BE2C (cell line): Measurements from ENCODE around the gene PIMREG. TPM values are rescaled to one million over a fixed set of nuclear protein-coding genes. Genes with fewer than 3 reads are reported as not detected.

ENCODE experiments used
- DNase-seq: peaks from one replicate; pipeline ENCODE4 v3.0.0-alpha.2; 2020
- H3K27me3 ChIP-seq: fragments of 250-450 bp; sonication (Bioruptor Pico); 2 replicates; pipeline ENCODE4 v1.5.1; 2020; ENCODE audit warnings: mild to moderate bottlenecking
- H3K36me3 ChIP-seq: fragments of 250-450 bp; sonication (Bioruptor Pico); 2 replicates; pipeline ENCODE4 v1.5.1; 2020; ENCODE audit warnings: mild to moderate bottlenecking
- H3K4me1 ChIP-seq: fragments of 250-450 bp; sonication (Bioruptor Pico); 2 replicates; pipeline ENCODE4 v1.5.1; 2020
- H3K4me3 ChIP-seq: 2 replicates; pipeline ENCODE4 v1.5.1; 2011; ENCODE audit warnings: low read depth, low read length
- H3K9me3 ChIP-seq: fragments of 250-450 bp; sonication (Bioruptor Pico); 2 replicates; pipeline ENCODE4 v1.5.1; 2020
- CTCF ChIP-seq: IDR thresholded peaks from 2 replicates; pipeline ENCODE4 v1.5.1; 2012; ENCODE audit warnings: mild to moderate bottlenecking, low read depth, low read length
- polyA plus RNA-seq: library from polyadenylated mRNA; unstranded; fragments of >200 nt; gene quantifications from one replicate; pipeline ENCODE4 v1.2.1, GENCODE V29; 2012; ENCODE audit warnings: low read depth, missing spikeins; ENCODE audit not compliant: insufficient read length, insufficient read depth

Gene PIMREG
- polyA plus RNA-seq, result 5.6 TPM

GRCh38 chr17:6443692-6444570 is at the start of gene PIMREG:
Gene PIMREG, plus strand, starts transcription at chr17:6444455. Its CDS starts 656 bp downstream, at chr17:6445111.
- Histone ChIP-seq H3K36me3 (no peaks in the 10 kb centered on the region; the same call in none of the 2 replicates), H3K9me3 (no peaks in the 10 kb centered on the region), H3K4me3 (peak within 1 kb of the TSS; percentile 65), H3K4me1 (no peaks in the 10 kb centered on the region), H3K27me3 (no peaks in the 10 kb centered on the region)
- peak; percentile 94 for DNase-seq
- no peak for TF ChIP-seq CTCF

GRCh38 chr17:6398955-6399354 is 45.3 kb upstream of the PIMREG start:
- H3K4me1 ChIP-seq, result no peaks in the 10 kb centered on the region
- DNase-seq, result no peak
- no peaks in the 10 kb centered on the region for H3K27me3 ChIP-seq

GRCh38 chr17:6402258-6402657 is 42.0 kb upstream of the PIMREG start:
- no peaks in the 10 kb centered on the region for H3K4me1 ChIP-seq
- no peaks in the 10 kb centered on the region for H3K27me3 ChIP-seq
- DNase-seq, result no peak
- H3K4me3 ChIP-seq, result no peak overlapping the region
- no peak for TF ChIP-seq CTCF
- no peaks in the 10 kb centered on the region for H3K36me3 ChIP-seq
- H3K9me3 ChIP-seq, result no peaks in the 10 kb centered on the region

More at GRCh38 chr17:6398955-6399354, 45.3 kb upstream of the PIMREG start:
- no peaks in the 10 kb centered on the region for H3K36me3 ChIP-seq
- no peaks in the 10 kb centered on the region for H3K9me3 ChIP-seq
- TF ChIP-seq CTCF, result no peak
- no peak overlapping the region for H3K4me3 ChIP-seq

- H3K4me3 ChIP-seq, result no peak overlapping the region
- DNase-seq, result no peak
Measured at GRCh38 chr17:6408276-6408675, 36.0 kb upstream of the PIMREG start.

GRCh38 chr17:6408735-6409134 is 35.5 kb upstream of the PIMREG start:
- no peaks in the 10 kb centered on the region for H3K36me3 ChIP-seq
- DNase-seq, result no peak
- no peaks in the 10 kb centered on the region for H3K4me1 ChIP-seq
- H3K27me3 ChIP-seq, result no peaks in the 10 kb centered on the region
- TF ChIP-seq CTCF, result no peak
- no peak overlapping the region for H3K4me3 ChIP-seq
- H3K9me3 ChIP-seq, result no peaks in the 10 kb centered on the region

More at GRCh38 chr17:6408276-6408675, 36.0 kb upstream of the PIMREG start:
- Histone ChIP-seq H3K27me3 (no peaks in the 10 kb centered on the region), H3K36me3 (no peaks in the 10 kb centered on the region), H3K9me3 (no peaks in the 10 kb centered on the region), H3K4me1 (no peaks in the 10 kb centered on the region)
- TF ChIP-seq CTCF, result no peak

- no peak overlapping the region for H3K4me3 ChIP-seq
- no peaks in the 10 kb centered on the region for H3K27me3 ChIP-seq
- no peaks in the 10 kb centered on the region for H3K4me1 ChIP-seq
- no peaks in the 10 kb centered on the region for H3K9me3 ChIP-seq
- peak; percentile 39 for TF ChIP-seq CTCF
- no peaks in the 10 kb centered on the region for H3K36me3 ChIP-seq
- DNase-seq, result no peak
Measured at GRCh38 chr17:6413065-6413464, 31.2 kb upstream of the PIMREG start.
